ENCODE results near the gene BCAT1. TPM values are rescaled to one million over a fixed set of nuclear protein-coding genes. Genes with fewer than 3 reads are reported as not detected.

The BCAT1 gene
- total and polyA plus RNA-seq, 2 donors (not counting 1 experiment from before 2014, with no cell fraction given), result 0.33 to 9.6 TPM

DNA sequence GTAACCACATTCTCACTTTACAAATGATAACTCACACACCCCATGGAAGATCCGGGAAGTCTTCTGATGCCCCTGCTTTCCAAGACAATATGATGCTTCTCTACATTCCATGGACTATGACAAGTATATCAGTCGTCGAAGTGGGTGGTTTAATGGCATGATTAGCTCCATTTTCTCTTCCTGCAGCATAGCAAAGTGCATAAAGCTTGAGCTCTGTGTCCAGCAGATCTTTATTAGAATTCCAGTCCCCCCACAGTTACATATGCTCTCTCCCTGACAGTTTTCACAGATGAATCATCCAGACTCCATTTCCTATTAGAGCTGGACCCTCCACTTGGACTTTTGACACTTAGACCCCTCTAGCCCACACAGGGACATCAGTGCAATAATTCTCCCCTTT lies 174.9 kb downstream of the BCAT1 start:
- ChIA-PET POLR2A (no interaction called here), CTCF (no interaction called here)
- ATAC-seq (ENCODE audit: low read depth) (no peak), DNase-seq (no peak)
- no peaks in the 10 kb centered on the region for H3K4me1 ChIP-seq (ENCODE audit: control insufficient read depth in 2 of 2, insufficient read depth in 2 of 2, low read length in 2 of 2)
- H3K79me2 ChIP-seq (ENCODE audit: control insufficient read depth, insufficient read depth, low read length), result no peaks in the 10 kb centered on the region
- no peak overlapping the region for H3K9ac ChIP-seq (ENCODE audit: low read length)
- 94% methylated on average over 2 of the region's 3 CpGs for WGBS (ENCODE audit: insufficient coverage)
- no peak overlapping the region for H3K4me3 ChIP-seq (ENCODE audit: control extremely low read depth in 1 of 5, extremely low read depth in 1 of 5, insufficient read depth in 1 of 5, low read depth in 2 of 5, low read length in 4 of 5)
- intact Hi-C loops (cut with micrococcal nuclease), result loop anchor here (10.0 kb wide), 1 partner anchor 499 kb away; no protein-coding TSS in a partner anchor
- Mint-ChIP-seq H3K9me3 (ENCODE audit: insufficient read depth) (peaks cover 2% of the 10 kb centered on the region), H3K4me1 (no peaks in the 10 kb centered on the region), H3K4me3 (no peak overlapping the region), H3K27me3 (no peaks in the 10 kb centered on the region), H3K27ac (no peak overlapping the region)
- H3K9me3 ChIP-seq (ENCODE audit: control extremely low read depth in 1 of 3, control insufficient read depth in 2 of 3, insufficient read depth in 1 of 3, low read length in 2 of 3), result peaks cover 0 to 2% (median 0%) of the 10 kb centered on the region in 3 donors
- no peak overlapping the region for H3K4me2 ChIP-seq (replicated peaks; ENCODE audit: low read depth, low read length, poor library complexity, severe bottlenecking)
- H4K20me1 ChIP-seq (ENCODE audit: control insufficient read depth, insufficient read depth, low read length, poor library complexity, severe bottlenecking), result no peaks in the 10 kb centered on the region
- no peak overlapping the region for H2AFZ ChIP-seq (ENCODE audit: insufficient read depth, low read depth, low read length, poor library complexity, severe bottlenecking)
- no peaks in the 10 kb centered on the region for H3K27me3 ChIP-seq (replicated peaks in 1 of 4; ENCODE audit: control extremely low read depth in 1 of 4, control insufficient read depth in 3 of 4, insufficient read depth in 4 of 4, low read length in 3 of 4)
- TF ChIP-seq CTCF (IDR thresholded peaks at IDR 0.05), result no peak
- no peak for TF ChIP-seq EZH2 (IDR thresholded peaks at IDR 0.05; ENCODE audit: borderline replicate concordance, insufficient read depth, low read depth, low read length, poor library complexity, severe bottlenecking)
- H3K27ac ChIP-seq (ENCODE audit: low read length in 2 of 2), result no peak overlapping the region
- H3K36me3 ChIP-seq (replicated peaks in 1 of 2; ENCODE audit: control extremely low read depth in 1 of 2, control insufficient read depth in 1 of 2, extremely low read depth in 1 of 2, insufficient read depth in 2 of 2, low read length in 1 of 2), result no peaks in the 10 kb centered on the region

- POLR2A ChIA-PET, result no interaction called here
- H3K9me3 Mint-ChIP-seq (ENCODE audit: insufficient read depth), result peaks cover 2% of the 10 kb centered on the region
These were observed 176.1 kb downstream of the BCAT1 start for GRCh38 chr12:24772813-24773212.

More at GRCh38 chr12:24772813-24773212, 176.1 kb downstream of the BCAT1 start:
- Histone ChIP-seq H3K4me2 (replicated peaks; ENCODE audit: low read depth, low read length, poor library complexity, severe bottlenecking) (no peak overlapping the region), H3K9me3 (ENCODE audit: control extremely low read depth in 1 of 3, control insufficient read depth in 2 of 3, insufficient read depth in 1 of 3, low read length in 2 of 3) (peaks cover 0 to 2% (median 0%) of the 10 kb centered on the region in 3 donors), H4K20me1 (ENCODE audit: control insufficient read depth, insufficient read depth, low read length, poor library complexity, severe bottlenecking) (no peaks in the 10 kb centered on the region), H3K4me1 (ENCODE audit: control insufficient read depth in 2 of 2, insufficient read depth in 2 of 2, low read length in 2 of 2) (no peaks in the 10 kb centered on the region), H3K4me3 (ENCODE audit: control extremely low read depth in 1 of 5, extremely low read depth in 1 of 5, insufficient read depth in 1 of 5, low read depth in 2 of 5, low read length in 4 of 5) (no peak overlapping the region), H3K79me2 (ENCODE audit: control insufficient read depth, insufficient read depth, low read length) (no peaks in the 10 kb centered on the region), H3K36me3 (replicated peaks in 1 of 2; ENCODE audit: control extremely low read depth in 1 of 2, control insufficient read depth in 1 of 2, extremely low read depth in 1 of 2, insufficient read depth in 2 of 2, low read length in 1 of 2) (no peaks in the 10 kb centered on the region), H3K9ac (ENCODE audit: low read length) (no peak overlapping the region), H3K27ac (ENCODE audit: low read length in 2 of 2) (no peak overlapping the region), H2AFZ (ENCODE audit: insufficient read depth, low read depth, low read length, poor library complexity, severe bottlenecking) (no peak overlapping the region), H3K27me3 (replicated peaks in 1 of 4; ENCODE audit: control extremely low read depth in 1 of 4, control insufficient read depth in 3 of 4, insufficient read depth in 4 of 4, low read length in 3 of 4) (no peaks in the 10 kb centered on the region)
- CTCF ChIA-PET, result no interaction called here
- intact Hi-C loops (cut with micrococcal nuclease), result loop anchor here (10.0 kb wide), 1 partner anchor 498 kb away; no protein-coding TSS in a partner anchor
- no peaks in the 10 kb centered on the region for H3K4me1 Mint-ChIP-seq
- H3K27ac Mint-ChIP-seq, result no peak overlapping the region
- H3K27me3 Mint-ChIP-seq, result no peaks in the 10 kb centered on the region
- no peak for ATAC-seq (ENCODE audit: low read depth)
- TF ChIP-seq EZH2 (IDR thresholded peaks at IDR 0.05; ENCODE audit: borderline replicate concordance, insufficient read depth, low read depth, low read length, poor library complexity, severe bottlenecking) (no peak), CTCF (IDR thresholded peaks at IDR 0.05) (no peak)
- no peak overlapping the region for H3K4me3 Mint-ChIP-seq
- no peak for DNase-seq

Data from B cell (primary cell).